Epithelial cell of esophagus (primary cell): Measurements from ENCODE around the gene PLOD2.
A peak's percentile ranks its signal among the peaks of the same experiment; 100 is the strongest.

ENCODE experiments used
- DNase-seq: peaks from one replicate; pipeline ENCODE4 v3.0.0; 2010; ENCODE audit warnings: low read depth
- H3K4me3 ChIP-seq: 2 replicates; pipeline ENCODE4 v1.5.1; 2011; ENCODE audit warnings: mild to moderate bottlenecking, low read length, control low read depth
- CTCF ChIP-seq: IDR thresholded peaks from 2 replicates; pipeline ENCODE4 v1.5.1; 2011; ENCODE audit warnings: low read depth, mild to moderate bottlenecking, low read length, control low read depth, inconsistent platforms; ENCODE audit not compliant: insufficient read depth; ENCODE audit errors: missing control alignments

PLOD2 gene

GRCh38 chr3:146026547-146026946 is 134.4 kb downstream of the PLOD2 start:
- peak; percentile 13 for TF ChIP-seq CTCF
- no peak for DNase-seq
- H3K4me3 ChIP-seq, result no peak overlapping the region

- H3K4me3 ChIP-seq, result no peak overlapping the region
- no peak for DNase-seq
- no peak for TF ChIP-seq CTCF
Measured at GRCh38 chr3:146024260-146024659, 136.7 kb downstream of the PLOD2 start.

- no peak for TF ChIP-seq CTCF
- no peak overlapping the region for H3K4me3 ChIP-seq
- DNase-seq, result no peak
Measured at GRCh38 chr3:146020969-146021368, 140.0 kb downstream of the PLOD2 start.

GRCh38 chr3:146019508-146019907 is 141.5 kb downstream of the PLOD2 start:
- H3K4me3 ChIP-seq, result no peak overlapping the region
- DNase-seq, result no peak
- TF ChIP-seq CTCF, result no peak
